HG03442 (cell line): Measurements from ENCODE around the gene CAPG.
A peak's percentile ranks its signal among the peaks of the same experiment; 100 is the strongest.

Experiments used
- ATAC-seq: cut with Tn5 transposase; IDR thresholded peaks from one replicate; pipeline ENCODE4 v1.9.1; 2021; ENCODE audit warnings: mild to moderate bottlenecking, moderate library complexity; ENCODE audit not compliant: unreplicated experiment

Gene CAPG

DNA sequence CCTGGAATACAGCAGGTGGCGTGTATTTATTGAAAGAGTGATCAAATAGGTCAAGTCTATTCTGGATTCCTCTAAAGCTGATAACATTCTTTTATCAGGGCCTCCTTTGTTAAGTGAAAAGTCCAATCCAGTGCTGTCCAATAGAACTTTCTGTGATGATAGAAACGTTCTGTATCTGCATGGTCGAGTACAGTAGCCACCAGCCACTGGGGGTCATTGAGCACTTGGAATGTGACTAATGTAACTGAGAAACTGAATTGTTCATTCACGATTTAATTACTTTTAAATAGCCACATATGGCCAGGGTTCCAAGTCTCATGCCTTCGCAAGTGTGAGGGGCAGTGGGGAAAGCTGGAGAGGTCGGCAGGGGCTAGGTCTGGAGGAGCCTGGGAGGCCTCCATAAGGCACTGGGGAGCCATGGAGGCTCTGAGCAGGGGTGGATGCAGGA, 28.9 kb upstream of the CAPG start:
- ATAC-seq, result no peak

DNA sequence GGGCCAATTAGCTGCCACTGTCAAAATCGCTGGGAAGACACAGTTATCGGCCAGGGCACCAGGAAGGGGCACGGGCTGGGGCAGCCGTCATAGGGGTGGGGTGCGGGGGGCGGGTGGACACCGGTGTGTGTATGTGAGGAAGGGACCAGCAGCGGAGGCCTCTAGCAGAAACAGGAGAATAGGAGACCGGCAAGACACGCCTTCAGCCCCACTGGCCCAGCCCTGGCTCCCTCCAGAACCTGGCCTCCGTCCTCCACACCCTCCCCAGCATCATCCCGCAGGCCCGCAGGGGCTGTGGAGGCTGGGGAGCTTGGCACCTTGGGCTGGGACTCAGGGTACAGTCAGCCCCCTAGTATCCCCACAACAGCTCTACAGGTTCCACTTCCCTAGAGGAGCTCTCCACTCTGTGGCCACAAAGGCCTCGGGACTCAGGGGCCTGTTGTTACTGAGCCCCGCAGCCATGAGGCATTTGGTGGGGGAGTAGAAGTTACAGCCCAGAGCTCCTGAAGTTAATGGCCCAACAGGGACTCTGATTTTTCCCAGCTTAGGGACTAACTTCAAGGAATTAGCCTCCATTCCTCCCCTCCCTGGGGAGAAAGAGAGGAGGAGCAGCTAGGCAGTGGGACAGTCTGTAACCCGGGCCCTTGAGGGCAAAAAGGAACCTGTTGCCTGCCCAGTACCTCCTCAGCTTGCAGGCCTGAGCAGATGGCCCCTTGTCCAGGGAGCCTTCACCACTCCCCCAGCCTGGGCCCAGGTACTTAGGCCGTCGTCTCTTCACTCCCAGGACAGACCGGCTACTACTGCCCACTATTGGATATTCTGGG, 28.2 kb upstream of the CAPG start:
- ATAC-seq, result no peak

DNA sequence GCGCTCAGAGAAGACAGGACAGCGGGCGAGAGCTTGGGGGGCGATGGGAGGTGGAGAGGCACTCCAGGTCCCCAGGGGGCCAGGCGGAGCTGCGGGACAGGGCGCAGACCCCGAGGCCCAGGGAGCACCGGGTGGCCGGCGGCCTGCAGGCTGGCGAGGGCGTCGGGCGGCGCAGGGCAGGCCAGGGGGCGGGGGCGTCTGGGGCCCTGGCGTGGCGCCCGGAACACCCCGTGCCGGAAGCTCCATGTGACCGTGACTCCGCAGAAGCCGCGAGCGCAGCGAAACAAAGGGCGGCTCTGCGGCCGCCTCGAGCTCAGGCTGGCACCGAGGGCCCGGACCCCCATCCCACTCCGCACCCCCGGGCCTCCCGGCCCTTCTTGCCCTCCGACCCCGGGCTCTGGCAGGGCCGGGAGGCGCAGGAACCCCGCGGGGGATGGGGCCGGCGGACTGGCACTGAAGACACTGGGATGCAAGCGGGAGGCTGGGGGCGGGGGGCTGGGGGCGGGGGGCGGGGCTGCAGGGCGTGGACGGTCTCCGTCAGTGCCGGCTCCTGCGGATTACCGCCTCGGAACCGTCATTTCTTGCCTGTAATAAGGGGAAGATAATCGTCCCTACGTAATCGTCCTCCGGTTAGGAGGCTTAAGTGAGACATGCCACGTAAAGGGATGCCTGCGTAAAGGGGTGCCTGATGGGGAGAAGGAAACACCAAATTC, 27.5 kb upstream of the CAPG start:
- peak; percentile 82 for ATAC-seq

DNA sequence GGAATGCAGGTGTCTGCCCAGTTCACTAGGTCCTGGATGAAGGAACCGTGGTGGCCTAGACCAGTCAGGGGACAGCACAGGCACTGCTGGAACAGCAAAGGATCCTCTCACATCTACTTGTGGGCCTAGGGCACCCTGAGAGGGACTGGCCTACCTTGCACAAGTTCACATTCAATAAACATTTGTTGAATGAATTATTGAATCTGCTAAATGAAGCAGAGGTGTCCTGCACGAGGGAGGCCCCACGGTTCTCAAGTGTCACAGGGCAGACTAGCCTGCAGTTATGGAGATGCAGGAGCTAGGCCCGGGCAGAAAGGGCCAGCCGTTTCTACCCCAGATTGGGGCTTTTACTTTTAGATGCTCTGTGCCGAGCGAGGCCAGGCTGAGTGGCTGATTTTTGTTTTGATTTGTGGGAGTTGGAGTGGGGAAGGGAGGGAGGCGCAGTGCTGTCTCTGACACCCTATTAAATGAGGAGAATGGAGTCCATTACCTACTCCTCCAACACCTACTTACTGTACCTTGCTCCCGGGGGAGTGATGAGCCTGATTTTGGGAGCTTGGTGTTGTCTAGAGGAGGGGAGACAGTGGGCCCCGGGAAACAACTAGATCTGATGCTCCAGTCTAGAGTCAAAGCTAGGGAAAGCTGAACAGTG, 26.8 kb upstream of the CAPG start:
- no peak for ATAC-seq

DNA sequence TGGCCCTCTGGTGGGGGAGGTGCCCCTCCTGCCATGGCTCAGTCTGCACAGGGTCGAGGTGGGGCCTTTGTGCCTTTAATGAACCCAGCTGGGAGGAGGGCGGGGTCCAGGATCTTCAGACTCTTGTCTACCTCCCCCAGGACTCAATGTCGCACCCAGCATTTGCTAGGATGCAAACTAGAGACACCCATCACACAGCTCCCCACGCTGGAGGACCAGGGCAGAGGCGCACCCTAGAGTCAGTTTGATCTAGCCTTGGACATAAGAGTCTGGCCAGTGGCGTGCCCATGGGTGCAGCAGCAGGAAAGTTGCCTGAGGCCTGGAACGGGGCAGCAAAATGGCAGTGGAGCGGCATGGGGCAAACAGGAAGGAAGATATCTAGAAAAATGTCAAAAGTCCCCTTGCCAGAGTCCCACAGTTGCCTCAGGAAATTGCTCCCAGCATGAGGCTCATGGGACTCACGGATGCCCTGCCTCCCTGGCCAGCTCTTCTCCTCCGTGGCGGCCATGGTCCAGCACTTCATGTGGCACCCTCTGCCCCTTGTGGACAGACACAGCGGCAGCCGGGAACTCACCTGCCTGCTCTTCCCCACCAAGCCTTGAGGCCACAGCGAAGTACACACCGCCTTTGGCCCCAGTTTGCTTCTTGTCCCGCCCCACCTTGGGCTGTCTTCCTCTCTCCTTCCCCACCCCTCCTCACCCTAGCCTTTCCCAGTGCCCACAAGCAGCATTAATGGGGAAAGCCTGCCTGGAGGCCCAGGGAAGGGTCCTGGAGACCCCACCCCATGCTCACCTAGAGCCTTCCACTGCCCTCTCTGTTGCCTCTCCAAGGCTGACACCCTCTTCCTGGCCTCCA, 26.0 kb upstream of the CAPG start:
- ATAC-seq, result no peak

DNA sequence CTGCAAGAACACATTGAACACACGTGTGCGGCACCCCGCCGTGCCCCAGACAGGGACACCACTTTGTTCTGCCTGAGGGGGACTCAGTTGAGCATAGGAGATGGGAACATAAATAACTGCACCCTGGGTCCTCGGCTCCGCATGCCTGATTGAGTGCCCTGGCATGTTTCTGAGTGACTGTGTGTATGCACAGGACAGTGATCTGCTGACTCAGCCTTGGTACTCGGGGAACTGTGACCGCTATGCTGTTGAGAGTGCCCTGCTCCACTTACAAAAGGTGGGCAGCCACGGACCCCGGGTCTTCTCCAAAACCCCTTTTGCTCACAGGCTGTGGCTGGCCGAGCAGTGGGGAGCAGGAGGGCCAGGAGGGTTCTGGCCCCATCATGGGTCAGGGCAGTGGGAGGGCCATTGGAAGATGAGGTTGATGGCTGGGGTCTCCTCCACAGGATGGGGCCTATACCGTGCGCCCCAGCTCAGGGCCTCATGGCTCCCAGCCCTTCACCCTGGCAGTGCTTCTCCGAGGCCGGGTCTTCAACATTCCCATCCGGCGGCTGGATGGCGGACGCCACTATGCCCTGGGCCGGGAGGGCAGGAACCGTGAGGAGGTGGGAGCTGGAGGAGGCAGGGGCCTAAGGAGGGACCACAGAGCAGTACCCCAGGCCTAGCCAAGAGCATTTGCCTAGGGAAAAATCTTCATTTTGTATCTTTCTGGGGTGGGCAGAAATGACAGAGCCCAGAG, 25.2 kb upstream of the CAPG start:
- ATAC-seq, result no peak

DNA sequence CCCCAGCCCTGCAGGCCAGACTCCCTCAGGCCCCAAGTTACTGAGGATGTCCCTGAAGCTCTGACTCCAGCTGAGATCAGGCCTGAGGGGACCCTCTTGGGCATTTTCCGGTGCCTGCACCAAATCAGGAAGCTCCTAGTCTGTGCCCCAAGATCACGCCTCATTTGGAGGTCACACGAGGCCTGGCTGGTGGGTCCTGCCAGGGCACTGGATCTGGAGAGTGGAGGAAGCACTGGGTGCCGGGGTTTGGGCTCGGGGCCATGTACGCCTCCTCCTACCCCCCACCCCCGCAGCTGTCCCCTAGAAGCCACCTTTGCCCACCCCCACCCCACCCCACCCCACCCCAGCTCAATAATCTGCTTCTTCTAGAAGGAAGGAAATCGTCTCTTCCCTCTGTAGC, 24.5 kb upstream of the CAPG start:
- ATAC-seq, result no peak

DNA sequence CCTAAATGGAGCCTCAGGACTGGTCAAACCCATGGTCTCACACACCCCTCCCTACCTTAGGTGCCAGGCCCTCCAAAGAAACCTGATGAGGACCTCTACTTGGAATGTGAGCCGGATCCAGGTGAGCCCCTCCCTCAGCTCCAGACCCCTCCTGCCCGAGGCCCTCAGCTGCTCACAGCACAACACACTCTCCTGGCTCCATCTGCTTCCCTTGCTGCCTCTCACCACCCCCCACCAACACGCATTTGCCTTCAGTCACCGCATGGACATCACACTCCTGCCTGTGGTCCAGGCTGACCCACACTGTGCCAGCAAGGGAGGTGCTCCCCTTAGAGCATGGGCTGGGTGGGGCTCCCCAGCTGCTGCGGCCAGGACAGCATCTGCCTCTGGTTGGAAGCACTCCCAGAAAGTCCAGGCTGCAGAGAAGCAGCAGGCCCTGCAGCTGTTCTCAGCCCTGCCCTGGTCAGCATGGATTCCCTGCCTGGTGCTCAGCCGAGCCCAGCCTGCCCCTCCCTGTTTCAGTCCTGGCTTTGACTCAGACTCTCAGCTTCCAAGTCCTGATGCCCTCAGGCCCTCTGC, 23.4 kb upstream of the CAPG start:
- no peak for ATAC-seq

DNA sequence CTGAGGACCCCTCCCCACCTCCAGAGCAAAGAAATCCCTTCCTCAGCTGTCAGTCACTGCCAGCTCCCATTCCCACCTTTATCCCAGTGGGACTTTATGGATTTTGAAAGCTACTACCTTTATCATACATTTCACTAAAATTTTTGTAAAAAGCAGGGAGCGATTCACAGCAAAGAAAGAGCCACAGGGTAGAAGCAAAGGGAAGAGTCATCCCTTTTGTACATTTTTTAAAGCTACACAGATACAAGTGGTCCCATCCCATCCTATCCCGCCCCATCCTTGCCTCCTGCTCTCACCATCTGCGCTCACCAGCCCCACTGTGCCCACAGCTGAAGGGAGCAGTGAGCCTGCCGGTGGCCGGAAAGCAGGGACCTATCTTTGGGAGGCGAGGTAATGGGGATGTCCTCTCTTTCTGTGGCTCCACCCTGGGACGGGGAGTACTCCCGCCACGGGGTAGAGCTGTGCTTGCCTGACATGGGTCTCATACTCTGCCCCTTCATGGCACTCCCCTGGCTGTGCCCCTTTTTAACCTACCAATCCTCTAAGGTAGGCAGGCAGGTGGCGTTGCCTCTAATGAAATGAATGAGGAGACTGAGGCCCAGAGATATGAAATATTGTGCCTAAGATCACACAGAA, 21.5 kb upstream of the CAPG start:
- no peak for ATAC-seq

DNA sequence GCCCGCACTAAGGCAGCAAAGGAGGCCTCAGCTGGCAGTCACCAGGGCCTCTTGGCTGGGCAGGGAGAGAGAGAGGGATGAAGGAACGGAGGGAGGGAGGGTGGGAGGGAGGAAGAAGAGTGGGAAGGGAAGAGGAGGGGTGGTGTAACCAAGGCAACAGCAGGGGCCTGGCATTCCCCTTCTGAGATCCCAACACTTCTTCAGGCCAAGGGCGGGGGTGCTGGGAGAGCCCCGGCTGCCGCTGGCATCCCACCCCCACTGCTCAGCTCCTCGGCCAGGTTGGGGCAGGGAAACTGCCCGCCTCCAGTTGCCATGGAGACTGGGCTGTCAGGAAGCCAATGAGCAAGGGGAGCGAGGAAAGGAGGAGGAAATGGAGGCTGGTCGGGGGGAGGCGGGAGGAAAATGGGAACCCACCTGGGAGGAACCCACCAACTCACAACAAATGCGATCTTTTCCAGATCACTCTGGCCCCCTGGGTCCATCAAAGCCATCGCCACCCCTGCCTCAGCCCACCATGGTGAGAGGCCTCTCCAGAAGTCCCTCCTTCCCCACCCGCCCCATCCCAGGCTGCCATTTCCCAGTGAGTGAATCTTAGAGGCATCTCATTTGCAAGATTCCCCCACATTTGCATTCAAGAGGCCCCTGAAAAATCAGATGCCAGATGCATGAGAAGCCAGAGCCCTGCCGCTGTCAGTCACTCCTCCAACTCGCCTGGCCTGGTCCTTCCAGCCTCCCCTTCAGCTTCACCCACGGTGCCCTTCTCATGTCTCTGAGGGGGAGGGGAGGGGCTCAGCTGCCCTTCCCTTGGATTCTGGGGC, 20.8 kb upstream of the CAPG start:
- no peak for ATAC-seq

DNA sequence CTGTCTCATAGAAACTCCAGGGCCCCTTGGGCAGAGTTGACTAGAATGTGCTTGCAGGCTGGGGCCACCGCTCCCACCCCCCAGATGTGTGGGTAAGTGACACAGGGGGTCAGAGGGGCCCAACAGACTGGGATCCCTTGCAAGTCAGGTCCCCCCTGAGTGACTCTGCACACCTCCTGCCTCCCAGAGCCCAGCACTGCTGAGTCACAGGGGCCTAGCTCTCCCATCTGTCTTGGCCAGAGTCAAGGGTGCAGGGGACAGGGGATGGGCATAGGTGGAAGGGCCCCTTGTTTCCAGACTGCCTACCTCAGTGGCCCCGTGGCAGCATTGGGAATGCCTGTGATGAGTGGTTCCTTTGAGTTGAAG, 19.7 kb upstream of the CAPG start:
- no peak for ATAC-seq

DNA sequence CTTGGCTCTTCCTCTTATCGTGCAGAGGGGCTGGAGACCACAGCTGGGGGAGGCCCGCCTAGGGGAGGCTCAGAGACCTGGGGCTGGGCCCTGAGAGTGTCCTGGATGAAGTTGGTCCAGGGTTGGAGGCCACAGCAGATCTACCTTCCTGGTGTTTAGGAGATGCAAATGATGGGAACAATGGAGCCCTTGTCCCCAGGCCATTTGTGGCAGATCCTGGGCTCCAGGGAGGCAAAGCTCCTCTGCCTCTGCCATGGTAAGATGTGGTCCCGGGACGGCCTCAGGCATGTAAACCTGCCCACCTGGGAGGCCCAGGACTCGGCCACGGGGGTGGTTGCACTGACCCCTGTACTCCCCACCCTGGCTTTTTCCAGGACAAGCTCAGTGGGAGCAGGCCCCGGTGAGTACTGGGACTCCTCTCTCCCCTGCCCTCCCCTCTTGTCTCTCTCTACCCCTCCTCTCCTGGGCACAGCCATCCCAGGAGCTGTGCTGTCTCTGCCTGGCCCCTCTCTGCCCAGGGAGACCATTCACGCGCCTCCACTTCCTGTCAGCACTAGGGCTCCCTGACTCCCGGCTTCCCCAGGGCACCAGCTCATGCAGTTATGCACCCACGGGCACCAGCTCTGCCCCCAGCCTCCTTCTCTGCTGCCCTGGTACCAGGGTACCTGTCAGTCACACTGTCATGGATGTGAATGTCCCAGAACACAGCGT, 19.2 kb upstream of the CAPG start:
- no peak for ATAC-seq

DNA sequence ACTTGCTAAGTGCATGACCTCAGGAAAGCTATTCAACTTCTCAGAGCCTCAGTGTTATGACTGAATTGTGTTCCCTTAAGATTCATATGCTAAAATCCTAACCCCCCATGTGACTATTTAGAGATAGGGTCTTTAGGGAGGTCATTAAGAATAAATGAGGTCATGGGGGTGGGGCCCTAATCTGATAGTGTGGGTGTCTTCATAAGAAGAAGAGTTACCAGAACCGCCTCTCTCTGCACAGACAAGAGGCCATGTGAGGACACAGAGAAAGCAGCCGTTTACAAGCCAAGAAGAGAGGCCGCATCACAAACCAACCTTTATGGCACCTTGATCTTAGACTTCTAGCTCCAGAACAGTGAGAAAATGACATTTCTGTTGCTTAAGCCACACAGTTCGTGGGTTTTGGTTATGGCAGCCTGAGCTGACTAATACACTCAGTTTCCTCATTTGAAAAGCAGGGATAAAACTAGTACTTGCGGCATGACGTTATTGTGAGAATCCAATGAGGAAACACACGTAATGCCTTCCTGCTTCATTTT, 18.2 kb upstream of the CAPG start:
- ATAC-seq, result no peak

DNA sequence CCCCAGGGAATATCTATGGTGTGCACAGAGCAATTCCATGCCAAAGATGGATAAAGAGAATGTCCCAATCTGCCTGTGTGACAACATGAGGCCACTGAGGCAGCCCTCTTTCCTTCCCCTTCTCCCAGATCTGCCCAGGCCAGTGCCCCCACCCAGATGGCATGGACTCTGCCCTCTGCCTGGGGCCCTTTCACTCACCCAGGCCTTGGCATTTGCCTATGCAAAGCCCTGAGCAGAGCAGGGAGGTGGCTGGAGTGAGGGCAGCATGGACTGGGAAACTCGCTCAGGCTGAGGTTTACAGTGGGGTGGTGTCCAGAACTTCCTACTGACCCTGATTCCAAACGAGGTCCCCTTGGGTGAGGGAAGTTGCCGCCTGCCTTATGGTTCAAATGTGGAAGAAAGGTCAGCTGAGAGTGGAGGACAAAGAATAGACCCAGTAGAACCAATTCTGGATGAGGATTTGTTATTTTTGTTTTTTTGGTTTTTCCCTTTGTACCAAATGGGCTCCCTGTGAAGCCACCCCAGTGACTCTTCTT, 17.2 kb upstream of the CAPG start:
- ATAC-seq, result no peak

DNA sequence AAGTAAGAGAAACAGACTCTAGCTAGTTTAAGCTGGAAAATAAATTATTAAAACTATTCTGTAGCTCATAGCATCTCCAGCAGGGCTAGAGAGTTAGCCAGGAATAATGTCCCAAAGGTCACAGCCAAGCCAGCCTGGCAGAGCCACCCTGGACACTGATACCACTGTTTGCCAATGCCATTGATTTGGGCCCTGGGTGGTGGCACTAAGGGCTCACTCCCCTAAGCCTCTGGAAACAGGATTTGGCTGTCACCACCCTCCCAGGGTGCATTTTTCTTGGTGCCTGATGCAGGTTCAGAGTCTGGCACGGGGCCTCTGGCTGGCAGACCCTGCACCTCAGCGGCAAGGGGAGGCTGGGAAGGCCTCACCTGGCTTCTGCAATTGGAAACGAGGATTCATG, 15.4 kb upstream of the CAPG start:
- ATAC-seq, result no peak

DNA sequence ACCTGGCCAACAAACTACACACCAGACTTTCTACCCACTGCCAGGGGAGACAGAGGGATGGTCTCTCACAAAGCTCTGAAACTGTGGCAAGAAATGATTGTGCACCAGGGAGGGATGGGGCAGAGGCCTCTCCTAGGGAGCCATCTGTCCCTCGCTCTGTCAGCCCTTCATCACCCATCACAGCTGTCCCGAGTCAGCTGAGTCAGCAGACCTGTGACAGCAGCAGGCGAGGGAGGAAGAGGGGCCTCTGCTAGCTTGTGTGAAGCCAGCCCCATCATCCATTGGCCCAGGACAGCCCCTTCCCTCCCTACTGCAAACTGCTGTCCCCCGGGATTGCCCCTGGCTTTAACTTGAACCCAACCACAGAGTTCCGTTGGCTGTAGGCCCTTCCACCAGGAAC, 13.4 kb upstream of the CAPG start:
- ATAC-seq, result no peak

DNA sequence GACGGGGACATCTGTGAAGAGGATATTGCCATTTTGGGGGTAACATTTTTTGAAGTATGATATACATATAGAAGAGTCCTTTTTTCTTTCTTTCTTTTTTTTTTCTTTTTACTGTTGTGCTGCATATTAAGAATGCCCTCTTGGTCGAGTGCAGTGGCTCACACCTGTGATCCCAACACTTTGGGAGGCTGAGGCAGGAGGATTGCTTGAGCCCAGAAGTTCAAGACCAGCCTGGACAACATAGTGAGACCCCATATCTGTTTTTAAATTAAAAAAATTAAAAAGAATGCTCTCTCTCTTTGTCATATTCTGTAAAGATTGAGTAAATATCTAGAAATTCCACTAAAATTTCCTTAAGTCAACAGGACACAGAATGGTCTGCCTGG, 11.9 kb upstream of the CAPG start:
- no peak for ATAC-seq
